B cell (primary cell): Measurements from ENCODE around the gene SCRT2. TPM values are rescaled to one million over a fixed set of nuclear protein-coding genes. Genes with fewer than 3 reads are reported as not detected.

ENCODE experiments used
- ATAC-seq: fragments of 200-7000 bp; cut with Tn5 transposase; one replicate; pipeline ENCODE4 v1.10.0; 2021; ENCODE audit warnings: low read depth, mild to moderate bottlenecking, moderate number of reproducible peaks, moderate library complexity
- CTCF ChIA-PET: fragments of 350-600 bp; sonication (Branson Sonifier 250); formaldehyde crosslinking; loops from one replicate; lab custom pipeline; 2021; ENCODE audit warnings: antibody characterized with exemption, inconsistent platforms; lab: Charles Lee
- POLR2A ChIA-PET: fragments of 350-600 bp; sonication (Branson Sonifier 250); formaldehyde crosslinking; loops from one replicate; lab custom pipeline; 2021; ENCODE audit warnings: antibody characterized with exemption; lab: Charles Lee
- DNase-seq: peaks from one replicate; pipeline ENCODE4 v3.0.0; 2013
- H2AFZ ChIP-seq: 2 replicates; pipeline ENCODE4 v1.6.1; 2012; ENCODE audit warnings: mild to moderate bottlenecking, low read depth, low read length; ENCODE audit not compliant: insufficient read depth, poor library complexity, severe bottlenecking
- H3K27ac ChIP-seq, 2 donors: 1 replicate in 1 of 2; 2 replicates in 1 of 2; pipeline ENCODE4 v1.5.1; 2012 to 2013; ENCODE audit warnings: low read length in 2 of 2, mild to moderate bottlenecking in 2 of 2, moderate library complexity in 1 of 2
- H3K27me3 ChIP-seq, 4 experiments: fragments of 200-600 bp in 1 of 4; sonication (generic) in 1 of 4; replicated peaks in 1 of 4; 1 replicate in 2 of 4; 2 replicates in 2 of 4; pipeline versions ENCODE4 v1.6.1 to v1.7.0; 2013 to 2016; ENCODE audit warnings: low read length in 3 of 4, mild to moderate bottlenecking in 2 of 4, mixed read lengths in 1 of 4, moderate library complexity in 1 of 4; ENCODE audit not compliant: insufficient read depth in 4 of 4, control insufficient read depth in 3 of 4; ENCODE audit errors: control extremely low read depth in 1 of 4
- H3K36me3 ChIP-seq, 2 experiments: replicated peaks in 1 of 2; 1 replicate in 1 of 2; 2 replicates in 1 of 2; pipeline versions ENCODE4 v1.6.1 to v1.7.1; 2013; ENCODE audit warnings: low read length in 1 of 2; ENCODE audit not compliant: insufficient read depth in 2 of 2, control insufficient read depth in 1 of 2; ENCODE audit errors: control extremely low read depth in 1 of 2, extremely low read depth in 1 of 2
- H3K4me1 ChIP-seq, 2 donors: fragments of 200-600 bp in 1 of 2; sonication (generic) in 1 of 2; 1 replicate in 1 of 2; 2 replicates in 1 of 2; pipeline versions ENCODE4 v1.5.1 to v1.6.1; 2013 to 2017; ENCODE audit warnings: low read length in 2 of 2; ENCODE audit not compliant: control insufficient read depth in 2 of 2, insufficient read depth in 2 of 2
- H3K4me2 ChIP-seq: replicated peaks from 2 replicates; pipeline ENCODE3; 2012; ENCODE audit warnings: mild to moderate bottlenecking, low read depth, low read length; ENCODE audit not compliant: poor library complexity, severe bottlenecking
- H3K4me3 ChIP-seq, 5 experiments: fragments of 200-600 bp in 1 of 5; sonication (generic) in 1 of 5; 1 replicate in 3 of 5; 2 replicates in 2 of 5; pipeline versions ENCODE4 v1.5.1 to v1.7.0; 2011 to 2016; ENCODE audit warnings: low read length in 4 of 5, mild to moderate bottlenecking in 4 of 5, low read depth in 2 of 5, control low read depth in 1 of 5, moderate library complexity in 1 of 5; ENCODE audit not compliant: insufficient read depth in 1 of 5; ENCODE audit errors: control extremely low read depth in 1 of 5, extremely low read depth in 1 of 5
- H3K79me2 ChIP-seq: fragments of 200-600 bp; sonication (generic); one replicate; pipeline ENCODE4 v1.6.0; 2016; ENCODE audit warnings: low read length; ENCODE audit not compliant: control insufficient read depth, insufficient read depth
- H3K9ac ChIP-seq: fragments of 200-600 bp; sonication (generic); 2 replicates; pipeline ENCODE4 v1.6.1; 2017; ENCODE audit warnings: mild to moderate bottlenecking, low read length, moderate library complexity
- H3K9me3 ChIP-seq, 3 donors: one replicate each; pipeline versions ENCODE4 v1.6.1 to v1.7.1; 2013; ENCODE audit warnings: low read length in 2 of 3; ENCODE audit not compliant: control insufficient read depth in 2 of 3, insufficient read depth in 1 of 3; ENCODE audit errors: control extremely low read depth in 1 of 3
- H4K20me1 ChIP-seq: 2 replicates; pipeline ENCODE4 v1.6.0; 2012; ENCODE audit warnings: mild to moderate bottlenecking, low read length; ENCODE audit not compliant: insufficient read depth, control insufficient read depth, poor library complexity, severe bottlenecking
- H3K27ac Mint-ChIP-seq: one replicate; pipeline ENCODE4 v1.8.0; 2021; ENCODE audit warnings: mixed read lengths
- H3K27me3 Mint-ChIP-seq: one replicate; pipeline ENCODE4 v1.8.0; 2021; ENCODE audit warnings: mixed read lengths
- H3K4me1 Mint-ChIP-seq: one replicate; pipeline ENCODE4 v1.8.0; 2021; ENCODE audit warnings: mixed read lengths
- H3K4me3 Mint-ChIP-seq: one replicate; pipeline ENCODE4 v1.8.0; 2021; ENCODE audit warnings: mixed read lengths
- H3K9me3 Mint-ChIP-seq: one replicate; pipeline ENCODE4 v1.8.0; 2022; ENCODE audit warnings: mixed read lengths; ENCODE audit not compliant: insufficient read depth
- EZH2 ChIP-seq: IDR thresholded peaks from 2 replicates; pipeline ENCODE4 v1.6.1; 2012; ENCODE audit warnings: borderline replicate concordance, low read depth, mild to moderate bottlenecking, moderate library complexity, low read length; ENCODE audit not compliant: insufficient read depth, poor library complexity, severe bottlenecking
- WGBS: methylation state at CpG from one replicate; pipeline ENCODE4 v1.1.5; 2013; ENCODE audit warnings: missing lambda C conversion rate; ENCODE audit not compliant: insufficient coverage; 5-methylcytosine and 5-hydroxymethylcytosine counted together
- intact Hi-C: fragments of 100-400 bp; cut with micrococcal nuclease; formaldehyde crosslinking; loops from one replicate; pipeline ENCODE4 v1.10.0; 2022
- polyA plus RNA-seq: library from polyadenylated mRNA; depleted of rRNA; stranded (reverse); fragments of >200 nt; gene quantifications from 2 replicates; pipeline ENCODE4 v1.2.3, GENCODE V29; 2012
- total RNA-seq, 2 donors: library from RNA; stranded (reverse); fragments of 120-200 nt in 1 of 2; gene quantifications; 1 replicate in 1 of 2; 2 replicates in 1 of 2; pipeline versions ENCODE4 v1.2.3 to v1.2.4, GENCODE V29; 2013 to 2022
- TF ChIP-seq, protein P1 (sequence below): fragments of 200-600 bp; IDR thresholded peaks from one replicate; pipeline ENCODE4 v1.8.0; 2022; ENCODE audit warnings: antibody characterized with exemption, mild to moderate bottlenecking

Gene SCRT2
- total and polyA plus RNA-seq, 2 donors (not counting 1 experiment from before 2014, with no cell fraction given) = not detected

DNA sequence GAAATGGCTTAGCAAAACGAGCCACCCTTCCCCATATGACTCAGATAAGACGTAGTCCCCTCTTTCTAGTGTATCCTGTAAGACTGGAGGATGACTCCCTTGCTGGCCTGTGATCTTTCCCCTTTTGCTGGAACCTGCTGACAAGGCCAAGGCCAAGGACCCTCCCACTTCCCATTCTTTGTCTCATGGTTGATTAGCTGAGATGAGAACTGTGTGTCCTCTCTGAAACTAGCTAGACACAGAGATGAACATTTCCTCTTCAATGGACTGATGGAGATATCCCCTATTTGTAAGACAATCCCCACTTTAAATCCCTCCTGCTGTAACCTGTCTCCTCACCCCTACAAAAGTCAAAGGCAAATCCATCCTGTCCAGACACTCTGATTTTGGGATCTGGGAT is 33.4 kb upstream of the SCRT2 start:
- no peak overlapping the region for H3K9ac ChIP-seq
- no peaks in the 10 kb centered on the region for H3K79me2 ChIP-seq
- H3K4me1 ChIP-seq = no peaks in the 10 kb centered on the region
- peaks cover 0 to 19% (median 9%) of the 10 kb centered on the region in 4 experiments for H3K27me3 ChIP-seq
- ChIA-PET CTCF (interaction anchor here (1.1 kb wide), 1 partner anchor 16 kb away, joined by 3 read pairs; no protein-coding TSS in a partner anchor), POLR2A (no interaction called here)
- H3K4me3 Mint-ChIP-seq = no peak overlapping the region
- H3K9me3 Mint-ChIP-seq = peaks cover 9% of the 10 kb centered on the region
- no peak overlapping the region for H3K27ac Mint-ChIP-seq
- no peak overlapping the region for H3K4me2 ChIP-seq
- TF ChIP-seq, protein P1, sequence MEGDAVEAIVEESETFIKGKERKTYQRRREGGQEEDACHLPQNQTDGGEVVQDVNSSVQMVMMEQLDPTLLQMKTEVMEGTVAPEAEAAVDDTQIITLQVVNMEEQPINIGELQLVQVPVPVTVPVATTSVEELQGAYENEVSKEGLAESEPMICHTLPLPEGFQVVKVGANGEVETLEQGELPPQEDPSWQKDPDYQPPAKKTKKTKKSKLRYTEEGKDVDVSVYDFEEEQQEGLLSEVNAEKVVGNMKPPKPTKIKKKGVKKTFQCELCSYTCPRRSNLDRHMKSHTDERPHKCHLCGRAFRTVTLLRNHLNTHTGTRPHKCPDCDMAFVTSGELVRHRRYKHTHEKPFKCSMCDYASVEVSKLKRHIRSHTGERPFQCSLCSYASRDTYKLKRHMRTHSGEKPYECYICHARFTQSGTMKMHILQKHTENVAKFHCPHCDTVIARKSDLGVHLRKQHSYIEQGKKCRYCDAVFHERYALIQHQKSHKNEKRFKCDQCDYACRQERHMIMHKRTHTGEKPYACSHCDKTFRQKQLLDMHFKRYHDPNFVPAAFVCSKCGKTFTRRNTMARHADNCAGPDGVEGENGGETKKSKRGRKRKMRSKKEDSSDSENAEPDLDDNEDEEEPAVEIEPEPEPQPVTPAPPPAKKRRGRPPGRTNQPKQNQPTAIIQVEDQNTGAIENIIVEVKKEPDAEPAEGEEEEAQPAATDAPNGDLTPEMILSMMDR = no peak
- no peak for TF ChIP-seq EZH2
- no peaks in the 10 kb centered on the region for H3K4me1 Mint-ChIP-seq
- no peak overlapping the region for H3K4me3 ChIP-seq
- peaks cover 42% of the 10 kb centered on the region for H3K27me3 Mint-ChIP-seq
- H4K20me1 ChIP-seq = no peaks in the 10 kb centered on the region
- no peak overlapping the region for H3K27ac ChIP-seq
- intact Hi-C loops = no loop called here
- DNase-seq (no peak), ATAC-seq (no peak)
- WGBS = 61% methylated on average over 2 of the region's 2 CpGs
- H3K9me3 ChIP-seq = peaks cover 0 to 11% (median 3%) of the 10 kb centered on the region in 3 donors
- no peaks in the 10 kb centered on the region for H3K36me3 ChIP-seq
- no peak overlapping the region for H2AFZ ChIP-seq

DNA sequence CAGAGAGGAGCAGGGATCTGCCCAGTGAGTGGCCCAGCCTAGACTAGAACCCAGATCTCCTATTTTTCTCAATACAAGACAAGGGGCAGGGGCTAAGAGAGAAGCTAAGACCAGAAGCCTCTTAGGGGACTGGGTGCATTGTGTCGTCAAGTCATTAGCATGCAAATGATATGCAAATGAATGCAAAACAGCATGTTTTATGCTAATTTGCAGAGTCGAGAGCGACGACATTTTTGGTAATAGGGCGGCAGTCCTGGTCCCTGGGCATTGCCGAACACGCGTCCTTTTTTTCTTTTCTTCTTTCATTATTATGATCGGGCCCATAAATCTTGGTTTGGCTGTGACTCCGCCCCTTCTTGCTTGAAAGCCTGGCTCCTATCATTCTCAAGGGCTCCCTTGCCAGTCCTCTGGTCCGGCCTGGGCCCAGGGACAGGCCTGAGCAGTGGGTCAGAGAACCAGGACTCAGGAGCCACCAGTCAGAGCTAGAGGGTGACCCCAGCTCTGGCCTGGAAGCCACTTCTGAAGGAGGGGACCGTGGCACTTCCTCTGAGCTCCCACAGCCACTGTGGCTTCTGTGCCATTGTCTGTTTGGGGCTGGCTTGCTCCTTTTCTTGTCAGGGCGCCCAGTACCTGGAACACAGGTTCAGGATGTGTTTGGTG is 32.0 kb upstream of the SCRT2 start:
- 93% methylated on average over 12 of the region's 13 CpGs for WGBS
- ChIA-PET POLR2A (no interaction called here), CTCF (interaction anchor here (0.9 kb wide), 1 partner anchor 31 kb away, joined by 3 read pairs; no protein-coding TSS in a partner anchor)
- no peak for TF ChIP-seq EZH2
- TF ChIP-seq, protein P1 = no peak
- Histone ChIP-seq H3K36me3 (no peaks in the 10 kb centered on the region), H3K4me1 (no peaks in the 10 kb centered on the region), H3K79me2 (no peaks in the 10 kb centered on the region), H3K4me3 (no peak overlapping the region), H3K4me2 (no peak overlapping the region), H3K27ac (no peak overlapping the region), H3K9me3 (peaks cover 0 to 7% (median 3%) of the 10 kb centered on the region in 3 donors), H3K27me3 (peaks cover 0 to 19% (median 9%) of the 10 kb centered on the region in 4 experiments), H4K20me1 (no peaks in the 10 kb centered on the region), H3K9ac (no peak overlapping the region), H2AFZ (no peak overlapping the region)
- no peak for ATAC-seq
- H3K4me1 Mint-ChIP-seq = no peaks in the 10 kb centered on the region
- peaks cover 4% of the 10 kb centered on the region for H3K9me3 Mint-ChIP-seq
- no peak overlapping the region for H3K4me3 Mint-ChIP-seq
- intact Hi-C loops = no loop called here
- peaks cover 46% of the 10 kb centered on the region for H3K27me3 Mint-ChIP-seq
- no peak for DNase-seq
- no peak overlapping the region for H3K27ac Mint-ChIP-seq
